HL-60 (cell line): ENCODE measurements around the gene TENT4A.

Source experiments
- DNase-seq, 2 experiments: peaks; one replicate each; pipeline ENCODE4 v3.0.0-alpha.2; 2010 to 2020; ENCODE audit warnings: low read depth in 1 of 2, low spot score in 1 of 2
- H3K27ac ChIP-seq: fragments of 250-450 bp; sonication (Bioruptor Pico); replicated peaks from 2 replicates; pipeline ENCODE4 v1.5.1; 2020; ENCODE audit warnings: mild to moderate bottlenecking, moderate library complexity
- H3K27me3 ChIP-seq: fragments of 250-450 bp; sonication (Bioruptor Pico); 2 replicates; pipeline ENCODE4 v1.5.1; 2021; ENCODE audit warnings: mild to moderate bottlenecking, moderate library complexity; ENCODE audit not compliant: insufficient read depth, poor library complexity, severe bottlenecking
- H3K4me3 ChIP-seq: replicated peaks from 2 replicates; pipeline ENCODE4 v1.5.1; 2011; ENCODE audit warnings: mild to moderate bottlenecking, control low read depth, low read length; ENCODE audit not compliant: insufficient read depth
- CTCF ChIP-seq: IDR thresholded peaks from one replicate; pipeline ENCODE4 v1.5.1; 2011; ENCODE audit warnings: low read length, control low read depth, inconsistent platforms; ENCODE audit not compliant: insufficient read depth
- GABPA ChIP-seq: IDR thresholded peaks from 2 replicates; pipeline ENCODE4 v1.6.1; 2012; ENCODE audit warnings: low read depth
- POLR2AphosphoS5 ChIP-seq: IDR thresholded peaks from 2 replicates; pipeline ENCODE4 v1.6.1; 2012; ENCODE audit warnings: low read depth
- REST ChIP-seq: IDR thresholded peaks from 2 replicates; pipeline ENCODE4 v1.6.1; 2012; ENCODE audit warnings: low read depth; ENCODE audit not compliant: insufficient replicate concordance
- SPI1 ChIP-seq: IDR thresholded peaks from 2 replicates; pipeline ENCODE4 v1.6.1; 2012; ENCODE audit warnings: low read depth, mild to moderate bottlenecking, borderline replicate concordance

Gene TENT4A

GRCh38 chr5:6780802-6781391 lies 67.7 kb downstream of the TENT4A start:
- H3K27ac ChIP-seq = no peak overlapping the region
- H3K4me3 ChIP-seq = no peak overlapping the region
- no peaks in the 10 kb centered on the region for H3K27me3 ChIP-seq
- peak in 1 of 2 experiments; percentile 21 for DNase-seq
- TF ChIP-seq GABPA (no peak), CTCF (peak; percentile 25), REST (no peak)

- no peak for TF ChIP-seq GABPA
- no peak for TF ChIP-seq POLR2AphosphoS5
- TF ChIP-seq REST = no peak
- no peak for TF ChIP-seq SPI1
- no peak for TF ChIP-seq CTCF
- Histone ChIP-seq H3K27me3 (no peaks in the 10 kb centered on the region), H3K4me3 (no peak overlapping the region), H3K27ac (no peak overlapping the region)
- no peak for DNase-seq
Measured at GRCh38 chr5:6781716-6782115, 68.5 kb downstream of the TENT4A start.

GRCh38 chr5:6783787-6784186 lies 70.6 kb downstream of the TENT4A start:
- no peak overlapping the region for H3K4me3 ChIP-seq
- no peak overlapping the region for H3K27ac ChIP-seq
- no peaks in the 10 kb centered on the region for H3K27me3 ChIP-seq
- peak in 1 of 2 experiments; percentile 10 for DNase-seq
- TF ChIP-seq CTCF (no peak), SPI1 (no peak), REST (no peak), GABPA (no peak), POLR2AphosphoS5 (no peak)
